Inflammatory macrophage (primary cell): ENCODE data around the gene GJD3.

Experiments
- DNase-seq, 2 donors: peaks; one replicate each; pipeline ENCODE4 v3.0.0-alpha.2; 2020 to 2022

Gene GJD3

DNA sequence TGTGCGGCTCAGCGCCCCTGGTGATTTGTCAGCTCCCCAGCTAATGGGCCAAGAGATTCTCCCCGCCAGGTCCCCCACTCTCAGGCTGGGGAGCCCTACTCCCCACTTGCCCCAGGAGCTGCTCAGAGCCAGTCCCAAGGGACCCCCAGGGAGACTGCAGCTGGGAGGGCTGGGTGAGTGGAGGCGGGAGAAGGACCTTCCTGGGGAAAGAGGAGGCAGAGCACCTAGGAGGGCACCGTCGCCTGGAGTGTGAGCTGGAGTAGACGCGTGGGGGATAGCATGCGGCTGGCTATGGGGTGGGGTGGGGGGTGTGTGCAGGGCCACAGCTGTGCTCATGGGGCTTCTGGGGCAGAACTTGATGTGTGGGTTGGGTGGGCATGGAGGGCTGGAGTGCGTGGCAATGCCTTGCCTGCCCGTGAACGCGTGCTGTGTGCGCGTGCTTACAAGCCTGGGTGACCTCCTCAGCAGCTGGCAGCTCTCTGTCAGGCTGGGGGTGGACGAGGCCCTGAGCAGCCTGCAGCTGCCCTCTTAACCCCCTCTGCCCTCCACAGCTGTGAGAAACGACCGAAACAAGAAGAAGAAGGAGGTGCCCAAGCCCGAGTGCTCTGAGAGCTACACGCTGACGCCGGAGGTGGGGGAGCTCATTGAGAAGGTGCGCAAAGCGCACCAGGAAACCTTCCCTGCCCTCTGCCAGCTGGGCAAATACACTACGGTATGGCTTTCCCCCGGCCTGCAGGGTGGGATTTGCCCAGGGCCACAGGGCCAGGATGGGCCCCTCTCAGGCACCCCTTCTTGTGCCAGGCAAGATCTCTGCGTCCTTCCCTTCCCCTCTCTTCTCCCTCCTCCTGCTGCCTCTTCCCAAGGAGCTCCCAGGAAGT, 12.9 kb downstream of the GJD3 start:
- no peak for DNase-seq

DNA sequence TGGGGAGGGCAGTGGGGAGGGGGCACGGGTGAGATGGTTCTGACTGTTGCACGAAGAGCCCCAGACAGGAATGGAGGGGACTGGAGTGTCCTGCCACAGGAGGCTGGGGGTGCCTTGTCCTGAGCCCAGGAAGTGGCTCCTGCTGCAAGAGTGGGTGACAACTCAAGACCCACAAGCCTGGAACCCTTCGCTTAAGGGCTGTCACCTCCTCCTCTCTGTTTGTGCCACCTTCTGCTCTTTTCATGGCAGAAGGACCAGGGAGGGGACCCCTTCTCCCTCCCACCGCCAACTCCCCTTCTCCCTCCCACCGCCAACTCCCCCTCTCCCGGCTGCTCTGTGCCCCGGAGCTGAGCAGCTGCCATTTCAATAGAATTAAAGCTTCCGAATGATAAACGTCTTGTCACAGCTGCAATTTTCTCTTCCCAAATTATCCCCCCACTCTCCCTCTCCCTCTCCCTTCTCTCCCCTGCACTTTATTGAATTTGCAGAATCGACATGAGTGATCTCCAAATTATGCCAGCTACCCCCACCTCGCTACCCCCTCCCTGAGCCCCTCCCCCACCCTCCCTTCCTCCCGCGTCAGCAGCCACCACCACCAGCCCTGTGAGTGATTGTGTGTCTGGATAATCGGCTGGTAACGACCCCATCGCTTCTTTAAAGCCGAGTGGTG, 13.7 kb downstream of the GJD3 start:
- no peak for DNase-seq

DNA sequence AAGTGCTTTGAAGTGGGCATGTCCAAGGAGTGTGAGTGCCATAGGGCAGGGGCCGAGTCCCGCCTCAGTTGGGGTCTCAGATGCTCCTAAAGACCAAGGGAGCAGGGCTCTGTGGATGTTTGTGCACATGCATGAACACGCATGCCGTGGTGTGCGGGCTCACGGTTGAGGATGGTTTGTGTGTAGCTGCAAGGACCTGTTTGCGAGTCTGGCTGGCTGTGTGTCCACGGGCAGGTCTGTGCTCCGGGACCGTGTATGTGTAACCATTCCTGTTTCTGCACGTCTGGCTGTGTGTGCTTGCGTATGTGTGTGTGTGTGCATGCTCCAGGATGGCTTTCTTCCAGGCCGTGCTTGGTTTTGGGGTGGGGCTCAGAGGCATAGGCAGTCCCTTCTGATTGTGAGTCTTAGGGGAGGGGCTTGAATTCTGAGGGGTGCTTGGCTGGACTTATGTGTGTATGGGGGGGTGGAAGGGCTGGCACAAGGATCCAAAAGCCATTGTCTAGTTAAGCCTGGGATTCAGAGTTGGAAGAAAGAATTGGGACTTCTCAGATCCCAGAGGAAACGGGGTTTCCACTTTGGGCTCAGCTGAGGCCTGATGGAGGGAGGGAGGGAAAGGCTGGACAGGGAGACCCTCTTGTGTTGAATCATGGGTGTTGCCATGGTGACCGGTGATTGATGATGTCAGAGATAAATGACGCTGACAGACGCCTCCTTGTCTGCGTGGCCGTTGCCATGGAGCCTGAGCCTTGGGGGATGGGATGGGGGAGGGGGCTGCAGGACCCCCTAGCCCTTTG, 14.4 kb downstream of the GJD3 start:
- DNase-seq, result no peak

DNA sequence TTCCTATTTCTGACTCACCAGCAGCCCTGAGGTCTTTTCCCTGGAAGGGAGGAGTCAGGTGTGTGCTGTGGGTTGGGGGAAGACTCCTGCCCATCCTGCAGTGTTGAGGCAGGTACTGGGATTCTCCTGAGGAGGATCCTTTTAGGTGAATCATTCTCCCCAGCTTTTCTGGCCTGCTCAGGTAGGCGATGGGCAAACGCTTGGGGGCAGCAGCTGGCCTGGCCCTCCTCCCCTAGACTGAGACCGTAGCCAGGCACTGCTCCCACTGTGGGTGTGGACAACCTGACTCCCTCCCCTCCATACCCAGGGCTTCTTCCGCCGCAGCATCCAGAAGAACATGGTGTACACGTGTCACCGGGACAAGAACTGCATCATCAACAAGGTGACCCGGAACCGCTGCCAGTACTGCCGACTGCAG, 15.1 kb downstream of the GJD3 start:
- no peak for DNase-seq

DNA sequence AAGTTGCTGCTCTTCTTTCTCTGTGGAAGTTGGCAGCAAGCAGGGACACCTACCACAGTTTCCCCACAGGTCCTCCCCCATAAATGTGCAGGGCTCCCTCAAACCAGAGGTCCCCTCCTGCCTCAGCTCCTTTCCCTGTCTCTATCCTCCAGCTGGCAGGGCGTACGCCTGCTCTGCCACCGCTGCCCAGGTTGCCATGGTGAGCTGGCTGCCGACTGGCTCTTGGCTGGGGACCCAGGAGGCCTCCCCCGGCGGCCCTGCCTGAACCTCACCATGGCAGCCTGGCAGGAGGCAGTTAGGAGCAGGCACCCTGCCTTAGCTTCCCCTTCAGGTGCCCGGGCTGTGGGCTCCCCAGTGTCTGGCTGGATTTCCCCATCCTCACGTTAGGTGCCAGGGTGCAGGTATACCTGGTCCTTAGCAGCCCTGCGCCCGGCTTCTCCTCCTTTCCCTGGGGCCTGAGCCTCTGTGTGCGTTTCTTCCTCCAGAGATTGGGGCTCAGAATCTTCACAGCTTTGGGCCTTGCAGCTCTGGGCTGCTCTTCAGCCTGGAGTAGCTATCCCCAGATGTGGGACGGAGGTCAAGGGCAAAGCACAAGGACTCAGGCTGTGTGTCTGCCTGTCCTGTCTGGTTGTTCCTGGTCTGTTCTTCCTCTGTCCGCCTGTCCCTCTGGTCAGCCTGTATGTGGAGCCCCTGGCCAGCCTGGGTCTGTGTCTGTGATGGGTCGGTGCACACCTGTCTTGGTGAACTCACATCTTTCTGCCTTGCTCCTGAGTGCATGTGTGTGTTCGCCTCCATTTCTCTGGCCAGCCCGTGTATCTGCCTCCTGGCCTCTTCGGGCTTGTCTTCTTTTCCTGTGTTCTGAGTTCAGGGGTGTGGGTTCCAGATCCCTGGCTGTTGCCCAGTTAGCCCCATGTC, 15.7 kb downstream of the GJD3 start:
- no peak for DNase-seq

DNA sequence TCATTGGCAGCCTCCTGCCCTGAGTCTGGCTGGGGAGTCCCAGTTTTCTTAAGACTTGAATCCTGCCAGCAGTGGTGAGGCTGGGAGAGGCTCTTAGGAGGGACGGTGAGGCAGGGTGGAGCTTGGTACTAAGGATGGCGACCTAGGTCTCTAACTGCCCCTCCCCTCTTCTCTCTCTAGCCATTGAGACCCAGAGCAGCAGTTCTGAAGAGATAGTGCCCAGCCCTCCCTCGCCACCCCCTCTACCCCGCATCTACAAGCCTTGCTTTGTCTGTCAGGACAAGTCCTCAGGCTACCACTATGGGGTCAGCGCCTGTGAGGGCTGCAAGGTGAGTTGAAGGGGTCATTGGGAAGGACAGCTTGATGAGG, 16.4 kb downstream of the GJD3 start:
- DNase-seq, result no peak

DNA sequence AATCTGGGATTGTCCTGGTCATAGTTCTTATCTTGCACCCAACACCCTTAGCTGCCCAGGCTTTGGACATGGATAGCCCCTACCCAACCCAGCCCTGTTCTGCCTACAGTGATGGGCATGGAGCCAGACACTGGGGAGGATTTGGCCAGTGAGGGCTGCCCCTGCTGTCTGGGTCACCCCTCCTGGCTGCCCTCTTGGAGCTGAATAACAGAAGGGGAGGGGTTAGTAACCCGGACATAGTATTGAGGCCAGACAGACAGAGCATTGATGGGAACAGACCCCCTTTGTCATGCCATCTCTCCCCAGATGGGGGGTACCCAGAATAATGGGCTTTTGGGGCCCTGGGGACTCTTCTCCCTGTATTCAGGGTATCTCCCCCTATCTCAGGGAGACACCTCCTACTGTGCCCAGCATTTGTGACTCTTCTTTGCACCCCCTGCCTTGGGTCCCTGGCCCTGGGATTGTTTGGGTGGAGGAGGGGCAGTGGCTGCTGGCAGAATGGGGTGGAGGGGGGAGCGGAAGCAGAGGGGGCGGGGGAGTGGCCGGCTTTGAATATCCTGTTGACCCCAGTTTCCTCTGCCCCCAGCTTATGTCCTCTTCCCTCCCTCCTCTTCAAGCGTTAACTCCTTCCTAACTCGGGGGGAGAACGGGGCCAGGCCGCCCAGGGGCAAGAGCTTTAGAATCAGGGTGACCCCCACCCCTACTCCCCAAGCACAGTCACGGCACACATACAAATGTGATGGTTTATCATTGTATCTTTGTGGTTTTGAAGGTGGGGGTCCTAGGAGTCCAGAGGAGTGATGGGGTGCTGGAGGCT, 17.0 kb downstream of the GJD3 start:
- no peak for DNase-seq

DNA sequence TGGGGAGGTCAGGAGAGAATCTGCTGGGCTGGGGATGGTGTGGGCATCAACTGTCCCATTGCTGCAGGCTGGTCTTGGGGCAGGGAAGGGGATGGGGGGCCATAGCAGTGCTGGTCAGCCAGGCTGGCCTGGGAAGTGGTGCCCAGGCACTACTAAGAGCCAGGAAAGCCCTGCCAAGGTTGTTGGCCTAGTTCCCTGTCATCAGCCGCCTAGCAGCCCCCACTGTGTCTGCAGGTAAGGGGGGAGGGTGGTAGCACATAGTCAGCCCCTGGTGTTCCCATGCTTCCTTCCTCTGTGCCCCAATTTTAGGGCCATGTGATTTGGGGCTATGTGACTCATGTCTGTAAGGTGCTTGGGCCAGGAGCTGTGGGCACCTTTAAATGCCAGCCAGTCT, 17.8 kb downstream of the GJD3 start:
- DNase-seq, result no peak

DNA sequence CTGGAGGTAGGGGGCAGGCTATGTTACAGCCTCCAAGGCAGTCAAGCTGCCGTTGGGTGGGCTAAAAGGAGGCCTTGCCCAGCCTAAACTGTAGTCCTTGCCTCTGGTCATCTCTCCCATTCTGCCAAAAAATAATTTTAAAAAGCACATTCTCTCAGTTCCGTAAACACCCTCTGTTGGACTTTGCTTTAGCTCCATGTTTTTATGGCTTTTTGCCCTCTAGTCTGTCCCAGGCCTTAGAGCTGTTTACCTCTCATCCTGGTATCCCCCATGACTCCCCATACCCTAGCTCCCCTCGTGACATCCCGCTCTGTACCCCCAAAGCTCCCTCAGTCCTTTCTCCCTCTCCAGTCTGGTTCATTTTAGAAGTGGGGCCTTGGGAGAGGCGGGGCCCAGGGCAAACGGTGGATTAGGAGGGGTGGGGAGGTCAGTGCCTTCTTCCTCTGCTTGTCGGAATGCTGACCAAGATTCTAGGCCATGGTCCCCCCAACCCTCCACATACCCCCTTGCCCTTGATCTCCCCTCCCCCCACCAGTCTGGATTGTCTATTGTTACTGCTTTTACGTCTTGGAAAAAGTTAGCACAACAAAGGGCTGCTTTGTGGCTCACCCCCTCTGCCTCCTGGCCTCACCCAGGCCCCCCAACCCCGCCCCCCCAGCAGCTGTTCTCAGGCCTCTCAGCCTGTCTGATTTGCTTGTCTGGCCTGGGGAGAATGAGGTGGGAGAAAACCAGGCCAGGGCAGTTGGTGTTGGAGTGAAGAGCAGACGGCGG, 18.4 kb downstream of the GJD3 start:
- no peak for DNase-seq

DNA sequence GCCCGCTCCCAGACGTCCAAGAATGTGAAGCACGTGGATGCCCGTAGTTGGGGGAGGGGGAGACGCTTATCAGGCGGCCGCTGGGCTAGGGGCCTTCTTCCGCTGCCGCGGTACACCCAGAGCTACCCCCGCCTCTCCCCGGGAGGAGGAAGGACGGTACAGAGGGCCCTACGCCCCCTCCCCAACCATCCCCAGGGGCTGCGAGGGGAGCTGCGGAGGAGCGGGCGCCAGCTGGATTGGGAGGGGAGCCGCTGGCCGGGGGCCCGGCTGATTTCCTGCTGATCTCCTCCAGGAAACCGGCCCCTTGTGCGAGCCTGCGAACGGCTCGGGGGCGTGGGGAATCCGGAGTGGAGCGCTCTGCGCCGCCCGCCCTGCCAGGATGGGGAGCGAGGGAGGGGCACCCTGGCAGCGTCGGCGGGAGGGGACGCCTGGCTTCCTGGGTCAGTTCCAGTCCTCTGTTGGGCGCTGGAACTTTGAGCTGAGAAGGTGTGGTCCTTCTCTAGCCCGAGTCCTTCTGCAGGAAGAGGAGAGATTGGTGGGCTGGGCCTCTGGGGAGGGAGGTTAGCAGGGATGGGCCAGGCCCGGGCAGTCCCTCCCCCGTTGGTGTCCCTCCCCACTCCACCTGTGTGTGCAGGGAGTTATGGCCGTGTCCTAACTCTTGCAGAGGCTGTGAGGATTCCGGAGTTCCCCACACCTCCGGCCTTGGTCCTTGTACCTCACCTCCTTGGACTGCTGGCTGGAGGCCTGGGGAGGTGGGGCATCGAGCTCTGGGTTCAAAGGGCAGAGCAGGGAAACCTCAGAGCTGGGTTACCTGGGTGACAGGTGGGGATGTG, 19.2 kb downstream of the GJD3 start:
- DNase-seq, result no peak

DNA sequence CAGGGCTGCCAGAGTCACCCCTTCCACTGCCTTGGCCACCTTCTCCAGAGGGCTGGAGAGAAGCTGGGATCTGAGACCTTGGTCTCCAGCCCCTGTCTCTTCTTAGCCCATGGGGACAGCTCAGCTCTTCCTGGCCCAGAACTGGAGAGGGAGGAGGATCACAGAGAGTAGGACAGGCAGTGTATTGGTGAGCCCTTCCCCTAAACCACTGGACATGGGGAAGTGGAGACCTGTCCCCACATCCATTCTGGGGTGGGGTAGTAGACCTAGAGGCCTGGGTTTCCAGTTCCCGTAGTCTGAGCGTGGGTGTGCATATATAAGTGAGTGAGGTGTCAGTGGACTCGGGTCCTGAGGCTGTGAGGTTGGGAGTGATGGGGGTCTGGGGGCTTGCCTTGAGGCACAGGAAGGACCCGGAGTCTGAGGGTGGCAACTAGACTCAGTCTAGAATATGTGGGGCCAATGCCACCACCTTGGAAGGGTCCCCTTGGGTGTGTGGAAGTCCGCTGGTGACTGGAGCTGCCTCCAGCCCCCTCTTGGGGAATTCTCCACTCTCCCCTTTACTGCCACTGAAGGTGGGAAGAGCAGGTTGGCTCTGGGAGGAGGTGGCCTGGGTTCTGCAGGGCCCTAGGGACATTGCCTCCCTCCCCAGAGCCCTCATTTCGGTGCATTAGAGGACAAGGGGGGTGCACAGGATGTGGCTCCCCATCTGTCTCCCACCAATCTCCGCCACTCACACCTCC, 19.9 kb downstream of the GJD3 start:
- peak; percentile 60 to 62 for DNase-seq

DNA sequence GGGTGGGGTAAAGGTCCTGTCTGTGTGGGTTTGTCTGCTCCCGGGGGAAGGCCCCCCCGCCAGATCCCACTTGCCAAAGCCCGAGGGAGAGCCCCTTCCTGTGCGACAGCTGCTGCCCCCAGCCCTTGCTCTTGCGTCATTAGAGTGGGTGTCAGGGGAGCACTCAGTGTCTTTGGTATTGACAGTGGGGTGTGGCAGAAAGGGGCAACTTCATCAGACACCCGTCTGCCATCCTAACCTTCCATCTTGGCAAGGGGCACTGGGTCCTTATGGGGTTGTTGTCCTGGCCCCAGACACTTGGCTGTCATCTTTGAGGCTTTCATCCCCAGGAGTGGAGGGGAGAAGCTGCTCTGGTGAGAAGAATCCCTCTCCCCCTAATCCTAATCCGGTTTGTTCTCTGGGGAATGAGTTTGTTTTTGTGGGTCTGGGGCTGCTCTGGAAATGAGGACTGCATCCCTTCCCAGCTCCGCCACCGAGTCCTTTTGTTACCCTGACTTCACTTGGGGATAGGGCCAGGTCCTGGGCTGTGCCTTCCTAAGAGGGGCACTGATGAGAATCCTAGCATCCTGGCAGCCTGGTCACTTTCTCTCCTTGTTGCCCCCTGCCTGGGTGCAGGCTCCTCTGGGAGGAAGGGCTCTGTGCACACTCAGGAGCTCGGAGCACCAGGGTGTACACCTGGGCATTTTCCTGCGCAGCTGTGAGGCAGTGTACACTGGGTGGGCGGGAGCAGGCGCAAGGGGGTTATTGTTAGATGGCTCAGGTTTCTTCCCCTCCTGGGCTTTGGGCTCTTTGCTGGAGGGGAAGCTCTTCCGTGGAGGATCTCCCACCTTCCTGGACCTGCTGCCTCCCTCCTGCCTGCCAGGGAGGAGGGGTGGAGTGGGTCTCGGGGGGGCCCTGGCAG, 21.1 kb downstream of the GJD3 start:
- DNase-seq, result peak; percentile 24 to 28

DNA sequence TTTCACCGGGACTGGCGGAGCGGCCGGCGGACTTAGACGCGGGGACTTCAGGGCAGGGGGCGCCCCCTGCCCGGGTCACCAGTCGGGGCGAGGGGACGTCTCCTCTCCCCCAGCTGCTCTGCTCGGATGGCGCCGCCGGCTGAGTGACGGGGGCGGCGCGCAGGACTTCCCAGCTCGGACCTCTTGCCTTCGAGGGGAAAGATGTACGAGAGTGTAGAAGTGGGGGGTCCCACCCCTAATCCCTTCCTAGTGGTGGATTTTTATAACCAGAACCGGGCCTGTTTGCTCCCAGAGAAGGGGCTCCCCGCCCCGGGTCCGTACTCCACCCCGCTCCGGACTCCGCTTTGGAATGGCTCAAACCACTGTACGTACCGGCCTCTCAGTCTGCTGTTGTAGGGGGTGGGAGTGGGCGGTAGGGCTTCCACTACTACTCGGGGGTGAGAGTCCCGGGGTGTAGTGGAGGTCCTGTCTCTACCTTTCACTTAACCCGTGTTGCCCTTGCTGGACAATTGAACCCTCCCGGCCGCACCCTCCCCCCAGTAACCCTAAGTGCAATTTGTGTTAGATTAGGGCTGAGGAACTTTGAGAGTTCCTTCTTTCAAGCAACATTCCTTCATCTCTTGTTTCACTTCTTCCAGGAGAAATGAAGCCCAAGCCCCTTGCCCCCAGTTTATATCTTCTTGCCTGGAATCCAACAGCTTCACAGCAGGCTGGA, 21.9 kb downstream of the GJD3 start:
- peak in 1 of 2 donors; percentile 18 for DNase-seq

DNA sequence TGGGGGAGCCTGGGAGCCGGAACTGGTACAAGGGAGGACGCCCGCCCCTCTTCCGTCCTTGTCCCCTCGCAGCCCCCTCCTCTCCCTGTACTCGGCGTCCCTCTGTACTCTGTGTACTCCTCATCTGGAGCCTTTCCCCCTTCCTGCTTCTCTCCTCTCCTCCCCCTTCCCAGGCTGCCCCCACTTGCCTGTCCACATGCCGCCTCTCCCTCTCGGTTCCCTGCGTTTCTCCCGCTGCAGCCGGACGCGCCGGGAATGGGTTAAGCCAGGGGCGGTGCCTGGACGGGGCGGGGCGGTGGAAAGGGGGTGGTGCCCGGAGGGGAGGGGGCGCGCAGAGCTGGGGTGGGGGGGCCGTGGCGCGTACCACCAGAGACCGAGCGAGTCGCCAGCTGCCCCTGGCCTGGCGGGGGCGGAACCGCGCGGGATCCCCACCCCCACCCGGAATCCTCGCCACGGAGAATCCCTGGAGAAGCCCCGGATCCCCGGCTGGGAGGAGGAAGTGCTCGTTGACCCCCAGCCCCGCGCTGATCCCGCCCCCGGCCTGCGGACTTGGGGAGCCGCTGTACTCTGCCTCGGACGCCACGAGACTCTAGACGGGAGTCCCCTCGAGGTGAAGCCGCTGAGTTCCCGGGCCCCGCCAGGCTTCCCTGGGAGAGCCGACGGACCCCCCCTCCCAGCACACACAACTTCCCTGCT, 22.6 kb downstream of the GJD3 start:
- DNase-seq, result peak; percentile 56 to 66

DNA sequence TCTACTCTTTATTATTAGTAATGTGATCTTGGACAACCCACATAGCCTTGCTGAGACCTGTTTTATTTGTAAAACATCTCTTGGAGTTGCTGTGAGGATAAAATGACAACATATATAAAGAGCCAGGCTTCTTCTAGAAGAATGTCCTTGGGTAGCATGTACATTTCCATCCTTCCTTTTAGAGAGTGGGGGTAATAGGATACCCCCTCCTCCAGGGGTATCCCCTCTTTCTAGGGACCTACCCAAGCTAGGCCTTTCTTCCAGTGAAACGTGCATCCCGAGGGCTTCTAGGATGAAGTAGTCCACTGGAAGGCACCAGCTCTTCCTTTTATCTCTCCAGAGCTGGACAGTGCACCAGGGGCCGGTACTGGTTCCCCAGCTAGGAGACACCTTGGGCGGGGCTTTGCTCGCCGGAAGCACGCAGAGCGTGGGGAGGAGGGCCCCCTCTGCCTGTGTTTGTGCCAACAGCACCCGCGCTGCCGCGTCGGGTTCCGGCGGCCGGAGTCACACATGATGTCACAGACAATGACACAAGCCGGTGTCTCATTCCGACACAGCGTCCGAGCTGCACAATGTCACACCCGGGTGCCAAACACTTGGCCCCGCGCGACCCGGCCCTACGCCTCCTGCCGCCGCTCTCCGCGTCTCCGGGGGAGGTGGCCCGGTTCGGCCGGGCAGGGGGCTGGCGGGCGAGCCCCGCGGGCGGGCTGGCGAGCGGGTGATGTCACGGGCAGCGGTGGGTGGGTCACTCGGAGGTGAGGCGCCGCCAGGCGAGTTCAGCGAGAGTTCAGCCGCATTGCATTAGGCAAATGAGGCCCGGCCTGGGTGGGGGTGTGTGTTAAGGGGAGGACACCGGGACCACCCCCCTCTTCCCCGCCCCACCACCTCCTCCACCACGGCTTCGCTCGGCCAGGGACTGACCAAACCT, 23.4 kb downstream of the GJD3 start:
- DNase-seq, result peak; percentile 96
